Esophagus squamous epithelium (tissue), 4 donors: ENCODE measurements around the gene NCAPD2.

Experiments
- POLR2A ChIP-seq, 4 donors: fragments of 450-650 bp; IDR thresholded peaks; one replicate each; pipeline ENCODE4 v1.6.1; 2017; ENCODE audit warnings: antibody characterized with exemption in 4 of 4, mild to moderate bottlenecking in 4 of 4, moderate library complexity in 3 of 4
- TF ChIP-seq, protein P1 (sequence below), 6 experiments: fragments of 450-650 bp in 4 of 6; fragments of 200-600 bp in 2 of 6; sonication (generic) in 2 of 6; IDR thresholded peaks; one replicate each; pipeline ENCODE4 v1.5.1; 2016 to 2019; ENCODE audit warnings: antibody characterized with exemption in 6 of 6, mild to moderate bottlenecking in 4 of 6, moderate library complexity in 4 of 6

DNA sequence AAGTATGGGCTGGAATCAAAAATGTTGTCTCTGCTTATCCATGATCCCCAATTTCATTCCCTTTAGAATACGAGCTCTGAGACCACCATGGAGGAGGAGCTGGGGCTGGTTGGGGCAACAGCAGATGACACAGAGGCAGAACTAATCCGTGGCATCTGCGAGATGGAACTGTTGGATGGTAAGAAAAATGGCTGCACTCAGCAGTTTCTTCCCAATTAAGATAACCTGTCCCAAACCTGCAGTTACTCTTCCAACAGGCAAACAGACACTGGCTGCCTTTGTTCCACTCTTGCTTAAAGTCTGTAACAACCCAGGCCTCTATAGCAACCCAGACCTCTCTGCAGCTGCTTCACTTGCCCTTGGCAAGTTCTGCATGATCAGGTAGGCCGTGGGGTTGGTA, 33.8 kb downstream of the NCAPD2 start:
- TF ChIP-seq, protein P1, sequence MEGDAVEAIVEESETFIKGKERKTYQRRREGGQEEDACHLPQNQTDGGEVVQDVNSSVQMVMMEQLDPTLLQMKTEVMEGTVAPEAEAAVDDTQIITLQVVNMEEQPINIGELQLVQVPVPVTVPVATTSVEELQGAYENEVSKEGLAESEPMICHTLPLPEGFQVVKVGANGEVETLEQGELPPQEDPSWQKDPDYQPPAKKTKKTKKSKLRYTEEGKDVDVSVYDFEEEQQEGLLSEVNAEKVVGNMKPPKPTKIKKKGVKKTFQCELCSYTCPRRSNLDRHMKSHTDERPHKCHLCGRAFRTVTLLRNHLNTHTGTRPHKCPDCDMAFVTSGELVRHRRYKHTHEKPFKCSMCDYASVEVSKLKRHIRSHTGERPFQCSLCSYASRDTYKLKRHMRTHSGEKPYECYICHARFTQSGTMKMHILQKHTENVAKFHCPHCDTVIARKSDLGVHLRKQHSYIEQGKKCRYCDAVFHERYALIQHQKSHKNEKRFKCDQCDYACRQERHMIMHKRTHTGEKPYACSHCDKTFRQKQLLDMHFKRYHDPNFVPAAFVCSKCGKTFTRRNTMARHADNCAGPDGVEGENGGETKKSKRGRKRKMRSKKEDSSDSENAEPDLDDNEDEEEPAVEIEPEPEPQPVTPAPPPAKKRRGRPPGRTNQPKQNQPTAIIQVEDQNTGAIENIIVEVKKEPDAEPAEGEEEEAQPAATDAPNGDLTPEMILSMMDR (IDR thresholded peaks at IDR 0.05): no peak
- no peak for TF ChIP-seq POLR2A (IDR thresholded peaks at IDR 0.05)
